ENCODE results near the gene QPCT. TPM values are rescaled to one million over a fixed set of nuclear protein-coding genes. Genes with fewer than 3 reads are reported as not detected.
A peak's percentile ranks its signal among the peaks of the same experiment; 100 is the strongest.

QPCT gene
- total and polyA plus RNA-seq, 2 of the 4 experiments (the other 2 are of a cell fraction), result 1.9 to 2.2 TPM

DNA sequence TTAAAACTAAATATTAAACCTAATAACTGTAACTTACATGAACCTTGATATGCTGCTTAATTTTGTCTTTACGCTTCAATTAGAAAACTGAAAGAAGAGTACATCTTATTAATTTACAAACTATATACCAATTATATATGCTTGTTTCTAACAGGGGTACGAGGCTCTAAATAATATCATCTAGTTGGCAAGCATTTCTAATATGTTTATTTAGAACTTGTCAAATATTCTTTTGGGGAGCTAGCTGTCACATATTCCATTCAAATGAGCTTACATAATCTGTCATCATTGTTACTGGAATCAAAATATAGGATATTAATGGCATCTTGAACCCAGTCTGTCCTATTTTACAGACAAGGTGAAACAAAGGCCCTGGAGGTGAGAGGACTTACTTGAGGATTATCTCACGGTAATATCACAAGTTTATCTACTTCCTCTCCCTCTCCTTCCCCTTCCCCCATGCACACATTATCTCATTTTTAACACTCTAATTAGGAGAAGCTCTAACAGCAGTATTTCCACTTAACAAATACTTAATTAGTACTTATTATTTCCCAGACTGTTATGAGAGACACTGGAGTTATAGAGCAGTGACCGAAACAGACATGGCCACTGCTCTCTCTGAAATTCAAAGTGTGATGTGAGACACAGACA, 23.3 kb upstream of the QPCT start:
- in situ Hi-C loops (cut with MboI; ENCODE audit: low sequenced_read_pairs) (no loop called here), dilution Hi-C loops (cut with HindIII; ENCODE audit: low sequenced_read_pairs, unreplicated experiment) (no loop called here), intact Hi-C loops (cut with micrococcal nuclease) (loop anchor here (5.0 to 10.0 kb wide), 2 partner anchors 34 to 156 kb away; no protein-coding TSS in a partner anchor)
- H3K79me1 ChIP-seq (ENCODE audit: low read depth in 1 of 2, low read length in 2 of 2), result peaks cover 26 to 63% of the 10 kb centered on the region in 2 experiments
- DNase-seq, result no peak
- H2AFZ ChIP-seq (replicated peaks; ENCODE audit: low read length, poor library complexity), result no peak overlapping the region
- no peak for ATAC-seq (ENCODE audit: low read depth)
- H4K91ac ChIP-seq (ENCODE audit: insufficient read depth, low read depth, low read length), result no peak overlapping the region
- H3K27ac ChIP-seq (ENCODE audit: insufficient read depth, low read length), result no peak overlapping the region
- no peak overlapping the region for H2BK120ac ChIP-seq (ENCODE audit: low read depth, low read length)
- no TSS peak for BruUV-seq (replicated peaks)
- no peak overlapping the region for H2AK9ac ChIP-seq (replicated peaks; ENCODE audit: low read depth, low read length, poor library complexity)
- peaks cover 13% of the 10 kb centered on the region; the same call in 1 of the 2 replicates for H4K20me1 ChIP-seq (ENCODE audit: insufficient read depth, low read length)
- no peak overlapping the region for H3K4ac ChIP-seq (ENCODE audit: low read depth, low read length)
- H4K8ac ChIP-seq (ENCODE audit: low read depth in 2 of 2, low read length in 2 of 2), result no peak overlapping the region; a peak in 1 of 4 replicates
- no peak overlapping the region for H2BK20ac ChIP-seq (ENCODE audit: low read depth, low read length)
- H3K56ac ChIP-seq (ENCODE audit: extremely low read depth, insufficient read depth, low read length), result no peak overlapping the region
- no peak overlapping the region for H3K14ac ChIP-seq (replicated peaks; ENCODE audit: low read depth, low read length)
- peaks cover 7% of the 10 kb centered on the region for H3K4me1 ChIP-seq (ENCODE audit: control insufficient read depth, insufficient read depth, low read length)
- ChIA-PET CTCF (no interaction called here), POLR2A (ENCODE audit: unreplicated experiment) (no interaction called here)
- H2BK15ac ChIP-seq (ENCODE audit: low read depth, low read length), result no peak overlapping the region
- 0 out of 2 replicates have a peak, but pooled peaks cover 2% of the 10 kb centered on the region for H3K9me1 ChIP-seq (ENCODE audit: insufficient read depth, low read length)
- no peak overlapping the region for H3K9ac ChIP-seq (ENCODE audit: low read depth, low read length)
- no peak overlapping the region for H3K4me3 ChIP-seq (ENCODE audit: insufficient read depth, low read depth, low read length)
- WGBS, 2 experiments (ENCODE audit: extremely low coverage in 2 of 2, insufficient read length in 1 of 2), result no CpG with 5 or more reads among the region's 4 CpGs
- H3K18ac ChIP-seq (ENCODE audit: low read depth, low read length), result no peak overlapping the region
- H3K36me3 ChIP-seq (ENCODE audit: control insufficient read depth, insufficient read depth, low read length), result peaks cover 1% of the 10 kb centered on the region
- H4K5ac ChIP-seq (ENCODE audit: low read depth, low read length), result no peak overlapping the region
- no peak overlapping the region for H2BK5ac ChIP-seq (ENCODE audit: low read depth, low read length, poor library complexity, severe bottlenecking)
- no peaks in the 10 kb centered on the region for H3K27me3 ChIP-seq (ENCODE audit: control insufficient read depth, insufficient read depth, low read length)
- H3K23ac ChIP-seq (ENCODE audit: low read depth, low read length), result peak overlapping the region; percentile 40; the same call in 1 of the 2 replicates
- H3K9me3 ChIP-seq (ENCODE audit: control insufficient read depth, insufficient read depth, low read length), result no peaks in the 10 kb centered on the region
- no peak overlapping the region for H3K4me2 ChIP-seq (ENCODE audit: low read depth, low read length)
- no peak for TF ChIP-seq POLR2A (IDR thresholded peaks at IDR 0.05; ENCODE audit: low read depth, low read length)
- TF ChIP-seq CHD1 (IDR thresholded peaks at IDR 0.05; ENCODE audit: low read depth, low read length), result no peak
- no peak for TF ChIP-seq MAZ (IDR thresholded peaks at IDR 0.05; ENCODE audit: borderline replicate concordance, low read depth, low read length)
- TF ChIP-seq MAFK (IDR thresholded peaks at IDR 0.05; ENCODE audit: low read depth, low read length), result no peak
- no peak for TF ChIP-seq NFE2L2 (IDR thresholded peaks at IDR 0.05; ENCODE audit: low read depth, low read length)
- TF ChIP-seq RCOR1 (IDR thresholded peaks at IDR 0.05; ENCODE audit: insufficient replicate concordance, low read length), result no peak
- no peak for TF ChIP-seq MXI1 (IDR thresholded peaks at IDR 0.05; ENCODE audit: borderline replicate concordance, low read depth, low read length)
- TF ChIP-seq RFX5 (IDR thresholded peaks at IDR 0.05; ENCODE audit: low read depth, low read length), result no peak
- TF ChIP-seq, protein P1, sequence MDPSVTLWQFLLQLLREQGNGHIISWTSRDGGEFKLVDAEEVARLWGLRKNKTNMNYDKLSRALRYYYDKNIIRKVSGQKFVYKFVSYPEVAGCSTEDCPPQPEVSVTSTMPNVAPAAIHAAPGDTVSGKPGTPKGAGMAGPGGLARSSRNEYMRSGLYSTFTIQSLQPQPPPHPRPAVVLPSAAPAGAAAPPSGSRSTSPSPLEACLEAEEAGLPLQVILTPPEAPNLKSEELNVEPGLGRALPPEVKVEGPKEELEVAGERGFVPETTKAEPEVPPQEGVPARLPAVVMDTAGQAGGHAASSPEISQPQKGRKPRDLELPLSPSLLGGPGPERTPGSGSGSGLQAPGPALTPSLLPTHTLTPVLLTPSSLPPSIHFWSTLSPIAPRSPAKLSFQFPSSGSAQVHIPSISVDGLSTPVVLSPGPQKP (IDR thresholded peaks at IDR 0.05; ENCODE audit: borderline replicate concordance, low read depth, low read length), result no peak
- no peak overlapping the region for H2AK5ac ChIP-seq (ENCODE audit: low read depth, low read length)

Measured in IMR-90 (cell line).